ENCODE data around the gene FBRSL1.

- TF ChIP-seq CTCF (IDR thresholded peaks at IDR 0.05 in 8 of 11, conservative IDR thresholded peaks at IDR 0.05 in 3 of 11) (no peak), POLR2A (IDR thresholded peaks at IDR 0.05) (no peak)
Measured at GRCh38 chr12:132444957-132445883, 44.7 kb upstream of the FBRSL1 start.
